WTC11 (cell line): ENCODE results near the gene GPATCH2. TPM values are rescaled to one million over a fixed set of nuclear protein-coding genes. Genes with fewer than 3 reads are reported as not detected.

Experiments used
- ATAC-seq: fragments of 200-7000 bp; cut with Tn5 transposase; 2 replicates; pipeline ENCODE4 v1.10.0; 2021; ENCODE audit warnings: mild to moderate bottlenecking, moderate library complexity
- CTCF ChIA-PET: fragments of 300-600 bp; sonication (Branson Sonifier 250); formaldehyde crosslinking; loops from one replicate; lab custom pipeline; 2021; ENCODE audit warnings: antibody characterized with exemption; lab: Charles Lee
- POLR2A ChIA-PET: fragments of 350-600 bp; sonication (Branson Sonifier 250); formaldehyde crosslinking; loops from one replicate; lab custom pipeline; 2021; ENCODE audit warnings: antibody characterized with exemption; lab: Charles Lee
- DNase-seq: peaks from one replicate; pipeline ENCODE4 v3.0.0; 2021; ENCODE audit warnings: low spot score
- H3K27ac Mint-ChIP-seq: 2 replicates; pipeline ENCODE4 v1.8.0; 2021; ENCODE audit warnings: mixed read lengths
- H3K27me3 Mint-ChIP-seq: 2 replicates; pipeline ENCODE4 v1.8.0; 2021; ENCODE audit warnings: low read depth, mild to moderate bottlenecking, moderate library complexity, mixed read lengths
- H3K36me3 Mint-ChIP-seq: 2 replicates; pipeline ENCODE4 v1.8.0; 2021; ENCODE audit warnings: mixed read lengths
- H3K4me1 Mint-ChIP-seq: 2 replicates; pipeline ENCODE4 v1.8.0; 2022; ENCODE audit warnings: mixed read lengths
- H3K4me3 Mint-ChIP-seq: 2 replicates; pipeline ENCODE4 v1.8.0; 2021; ENCODE audit warnings: mild to moderate bottlenecking, moderate library complexity, mixed read lengths
- H3K9me3 Mint-ChIP-seq: 2 replicates; pipeline ENCODE4 v1.8.0; 2021; ENCODE audit warnings: mixed read lengths
- ELF4 ChIP-seq: sonication (generic); formaldehyde crosslinking; IDR thresholded peaks from 2 replicates; pipeline ENCODE4 v1.8.1; 2022; ENCODE audit warnings: low read depth, mild to moderate bottlenecking, moderate library complexity, missing genetic modification reagents
- GTF2I ChIP-seq: fragments of 250-450 bp; sonication (Bioruptor Pico); conservative IDR thresholded peaks from 2 replicates; pipeline ENCODE4 v1.4.0; 2021; ENCODE audit warnings: mild to moderate bottlenecking
- MYBL2 ChIP-seq: sonication (generic); formaldehyde crosslinking; IDR thresholded peaks from 2 replicates; pipeline ENCODE4 v1.8.1; 2023; ENCODE audit warnings: mild to moderate bottlenecking, moderate library complexity, missing genetic modification reagents
- NFYB ChIP-seq: sonication (generic); formaldehyde crosslinking; conservative IDR thresholded peaks from 2 replicates; pipeline ENCODE4 v1.8.0; 2022; ENCODE audit warnings: low read depth, missing genetic modification reagents
- RORB ChIP-seq: fragments of 250-450 bp; sonication (Bioruptor Pico); IDR thresholded peaks from 2 replicates; pipeline ENCODE4 v1.9.0; 2021; ENCODE audit warnings: mild to moderate bottlenecking
- SOX15 ChIP-seq: fragments of 250-450 bp; sonication (Bioruptor Pico); IDR thresholded peaks from 2 replicates; pipeline ENCODE4 v1.9.0; 2021; ENCODE audit warnings: mild to moderate bottlenecking
- STAT6 ChIP-seq: sonication (generic); formaldehyde crosslinking; conservative IDR thresholded peaks from 2 replicates; pipeline ENCODE4 v1.8.1; 2023; ENCODE audit warnings: mild to moderate bottlenecking, low read depth, missing genetic modification reagents, moderate library complexity
- TP53 ChIP-seq: sonication (generic); formaldehyde crosslinking; IDR thresholded peaks from 2 replicates; pipeline ENCODE4 v1.8.1; 2023; ENCODE audit warnings: mild to moderate bottlenecking, missing genetic modification reagents
- USF1 ChIP-seq: sonication (generic); formaldehyde crosslinking; IDR thresholded peaks from 2 replicates; pipeline ENCODE4 v1.8.0; 2022; ENCODE audit warnings: mild to moderate bottlenecking, missing genetic modification reagents
- USF2 ChIP-seq: sonication (generic); formaldehyde crosslinking; IDR thresholded peaks from 2 replicates; pipeline ENCODE4 v1.8.1; 2023; ENCODE audit warnings: mild to moderate bottlenecking, missing genetic modification reagents, moderate library complexity
- ZBTB21 ChIP-seq: sonication (generic); formaldehyde crosslinking; IDR thresholded peaks from 2 replicates; pipeline ENCODE4 v1.8.1; 2023; ENCODE audit warnings: mild to moderate bottlenecking, missing genetic modification reagents, borderline replicate concordance
- ZNF396 ChIP-seq: fragments of 250-450 bp; sonication (Bioruptor Pico); IDR thresholded peaks from 2 replicates; pipeline ENCODE4 v1.8.0; 2021; ENCODE audit warnings: mild to moderate bottlenecking, moderate library complexity, borderline replicate concordance
- ZNF416 ChIP-seq: fragments of 250-450 bp; sonication (Bioruptor Pico); IDR thresholded peaks from 2 replicates; pipeline ENCODE4 v1.9.0; 2021; ENCODE audit warnings: mild to moderate bottlenecking, inconsistent platforms
- total RNA-seq: library from RNA; stranded (reverse); gene quantifications from 3 replicates; pipeline ENCODE4 v1.2.3, GENCODE V29; 2021
- TF ChIP-seq, protein P1 (sequence below): sonication (generic); formaldehyde crosslinking; IDR thresholded peaks from 2 replicates; pipeline ENCODE4 v1.8.0; 2022; ENCODE audit warnings: mild to moderate bottlenecking, missing genetic modification reagents
- TF ChIP-seq, protein P2 (sequence below): sonication (generic); formaldehyde crosslinking; IDR thresholded peaks from 2 replicates; pipeline ENCODE4 v1.8.0; 2022; ENCODE audit warnings: mild to moderate bottlenecking, missing genetic modification reagents
- TF ChIP-seq, protein P3 (sequence below): fragments of 250-450 bp; sonication (Bioruptor Pico); IDR thresholded peaks from 2 replicates; pipeline ENCODE4 v1.9.0; 2021; ENCODE audit warnings: mild to moderate bottlenecking
- TF ChIP-seq, protein P4 (sequence below): sonication (generic); formaldehyde crosslinking; IDR thresholded peaks from 2 replicates; pipeline ENCODE4 v1.8.1; 2023; ENCODE audit warnings: mild to moderate bottlenecking, moderate library complexity, missing genetic modification reagents

GPATCH2 gene
- total RNA-seq, 1 experiment from 2014 or later, result 11.5 TPM

DNA sequence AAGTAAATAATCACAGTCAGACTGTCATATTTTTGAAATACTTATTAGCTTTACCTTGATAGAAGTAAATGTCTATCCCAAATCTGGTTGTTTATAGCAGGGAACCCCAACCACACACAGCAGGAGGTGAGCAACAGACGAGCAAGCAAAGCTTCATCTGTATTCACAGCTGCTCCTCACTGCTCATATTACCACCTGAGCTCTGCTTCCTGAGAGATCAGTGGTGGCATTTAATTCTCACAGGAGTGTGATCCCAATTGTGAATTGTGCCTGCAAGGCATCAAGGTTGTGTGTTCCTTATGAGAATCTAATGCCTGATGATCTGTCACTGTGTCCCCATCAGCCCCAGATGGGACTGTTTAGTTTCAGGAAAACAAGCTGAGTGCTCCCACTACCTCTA, 104.3 kb downstream of the GPATCH2 start:
- no peak for DNase-seq
- ChIA-PET CTCF (no interaction called here), POLR2A (no interaction called here)
- ATAC-seq, result no peak
- no peak for TF ChIP-seq ELF4 (CRISPR knock-in tag)
- no peak for TF ChIP-seq GTF2I (CRISPR knock-in tag)
- TF ChIP-seq, protein P1, sequence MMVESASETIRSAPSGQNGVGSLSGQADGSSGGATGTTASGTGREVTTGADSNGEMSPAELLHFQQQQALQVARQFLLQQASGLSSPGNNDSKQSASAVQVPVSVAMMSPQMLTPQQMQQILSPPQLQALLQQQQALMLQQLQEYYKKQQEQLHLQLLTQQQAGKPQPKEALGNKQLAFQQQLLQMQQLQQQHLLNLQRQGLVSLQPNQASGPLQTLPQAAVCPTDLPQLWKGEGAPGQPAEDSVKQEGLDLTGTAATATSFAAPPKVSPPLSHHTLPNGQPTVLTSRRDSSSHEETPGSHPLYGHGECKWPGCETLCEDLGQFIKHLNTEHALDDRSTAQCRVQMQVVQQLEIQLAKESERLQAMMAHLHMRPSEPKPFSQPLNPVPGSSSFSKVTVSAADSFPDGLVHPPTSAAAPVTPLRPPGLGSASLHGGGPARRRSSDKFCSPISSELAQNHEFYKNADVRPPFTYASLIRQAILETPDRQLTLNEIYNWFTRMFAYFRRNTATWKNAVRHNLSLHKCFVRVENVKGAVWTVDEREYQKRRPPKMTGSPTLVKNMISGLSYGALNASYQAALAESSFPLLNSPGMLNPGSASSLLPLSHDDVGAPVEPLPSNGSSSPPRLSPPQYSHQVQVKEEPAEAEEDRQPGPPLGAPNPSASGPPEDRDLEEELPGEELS (CRISPR knock-in tag), result no peak
- H3K4me1 Mint-ChIP-seq, result no peaks in the 10 kb centered on the region
- H3K36me3 Mint-ChIP-seq, result peaks cover 19% of the 10 kb centered on the region
- H3K27ac Mint-ChIP-seq, result no peak overlapping the region
- H3K4me3 Mint-ChIP-seq, result no peak overlapping the region
- no peaks in the 10 kb centered on the region for H3K27me3 Mint-ChIP-seq
- peaks cover 40% of the 10 kb centered on the region for H3K9me3 Mint-ChIP-seq

- peaks cover 19% of the 10 kb centered on the region for H3K36me3 Mint-ChIP-seq
- ATAC-seq, result no peak
- POLR2A ChIA-PET, result no interaction called here
- no peak for TF ChIP-seq RORB (CRISPR knock-in tag)
- TF ChIP-seq, protein P2, sequence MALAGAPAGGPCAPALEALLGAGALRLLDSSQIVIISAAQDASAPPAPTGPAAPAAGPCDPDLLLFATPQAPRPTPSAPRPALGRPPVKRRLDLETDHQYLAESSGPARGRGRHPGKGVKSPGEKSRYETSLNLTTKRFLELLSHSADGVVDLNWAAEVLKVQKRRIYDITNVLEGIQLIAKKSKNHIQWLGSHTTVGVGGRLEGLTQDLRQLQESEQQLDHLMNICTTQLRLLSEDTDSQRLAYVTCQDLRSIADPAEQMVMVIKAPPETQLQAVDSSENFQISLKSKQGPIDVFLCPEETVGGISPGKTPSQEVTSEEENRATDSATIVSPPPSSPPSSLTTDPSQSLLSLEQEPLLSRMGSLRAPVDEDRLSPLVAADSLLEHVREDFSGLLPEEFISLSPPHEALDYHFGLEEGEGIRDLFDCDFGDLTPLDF (CRISPR knock-in tag), result no peak
- no peak for TF ChIP-seq ZBTB21 (CRISPR knock-in tag)
- TF ChIP-seq, all 79 proteins: peak for 0
- CTCF ChIA-PET, result no interaction called here
- Mint-ChIP-seq H3K27ac (no peak overlapping the region), H3K27me3 (no peaks in the 10 kb centered on the region), H3K4me1 (no peaks in the 10 kb centered on the region), H3K9me3 (peaks cover 40% of the 10 kb centered on the region), H3K4me3 (no peak overlapping the region)
- DNase-seq, result no peak
Observed at GRCh38 chr1:217525773-217526490, 105.0 kb downstream of the GPATCH2 start.

DNA sequence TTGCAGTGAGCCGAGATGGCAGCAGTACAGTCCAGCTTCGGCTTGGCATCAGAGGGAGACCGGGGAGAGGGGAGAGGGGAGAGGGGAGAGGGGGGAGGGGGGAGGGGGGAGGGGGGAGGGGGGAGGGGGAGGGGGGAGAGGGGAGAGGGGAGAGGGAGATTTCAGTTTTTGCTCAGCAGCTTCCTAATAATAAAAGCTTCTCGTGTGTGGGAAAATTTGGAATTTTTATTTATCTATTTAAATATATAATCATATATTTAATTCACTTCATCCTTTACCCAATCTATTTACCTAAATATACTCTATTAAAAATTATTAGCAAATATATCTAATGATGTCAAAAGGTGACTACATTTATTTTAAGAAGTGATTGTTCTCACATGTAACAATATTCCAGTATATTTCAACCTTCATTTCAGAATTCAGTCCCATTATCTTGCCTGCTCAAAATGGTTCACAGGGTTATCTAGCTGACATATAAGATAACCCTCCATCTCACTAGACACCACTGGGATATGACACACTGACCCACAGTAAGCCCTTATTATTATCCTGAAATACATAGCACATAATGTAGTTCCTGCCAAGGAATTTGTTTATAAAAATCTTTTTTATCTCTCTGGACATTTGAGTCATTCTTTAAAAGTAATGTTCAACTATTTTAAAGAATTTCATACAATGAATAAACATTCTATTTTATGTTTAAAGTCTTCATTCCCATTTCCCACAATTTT, 105.9 kb downstream of the GPATCH2 start:
- ATAC-seq (no peak), DNase-seq (no peak)
- Mint-ChIP-seq H3K4me3 (no peak overlapping the region), H3K9me3 (peaks cover 36% of the 10 kb centered on the region), H3K4me1 (no peaks in the 10 kb centered on the region), H3K27me3 (no peaks in the 10 kb centered on the region), H3K27ac (no peak overlapping the region), H3K36me3 (peaks cover 19% of the 10 kb centered on the region)
- ChIA-PET CTCF (no interaction called here), POLR2A (no interaction called here)
- TF ChIP-seq USF2 (CRISPR knock-in tag), result no peak
- no peak for TF ChIP-seq SOX15 (CRISPR knock-in tag)
- no peak for TF ChIP-seq ZNF396
- TF ChIP-seq STAT6 (CRISPR knock-in tag), result no peak
- TF ChIP-seq MYBL2 (CRISPR knock-in tag), result no peak
- no peak for TF ChIP-seq USF1 (CRISPR knock-in tag)
- TF ChIP-seq, protein P3, sequence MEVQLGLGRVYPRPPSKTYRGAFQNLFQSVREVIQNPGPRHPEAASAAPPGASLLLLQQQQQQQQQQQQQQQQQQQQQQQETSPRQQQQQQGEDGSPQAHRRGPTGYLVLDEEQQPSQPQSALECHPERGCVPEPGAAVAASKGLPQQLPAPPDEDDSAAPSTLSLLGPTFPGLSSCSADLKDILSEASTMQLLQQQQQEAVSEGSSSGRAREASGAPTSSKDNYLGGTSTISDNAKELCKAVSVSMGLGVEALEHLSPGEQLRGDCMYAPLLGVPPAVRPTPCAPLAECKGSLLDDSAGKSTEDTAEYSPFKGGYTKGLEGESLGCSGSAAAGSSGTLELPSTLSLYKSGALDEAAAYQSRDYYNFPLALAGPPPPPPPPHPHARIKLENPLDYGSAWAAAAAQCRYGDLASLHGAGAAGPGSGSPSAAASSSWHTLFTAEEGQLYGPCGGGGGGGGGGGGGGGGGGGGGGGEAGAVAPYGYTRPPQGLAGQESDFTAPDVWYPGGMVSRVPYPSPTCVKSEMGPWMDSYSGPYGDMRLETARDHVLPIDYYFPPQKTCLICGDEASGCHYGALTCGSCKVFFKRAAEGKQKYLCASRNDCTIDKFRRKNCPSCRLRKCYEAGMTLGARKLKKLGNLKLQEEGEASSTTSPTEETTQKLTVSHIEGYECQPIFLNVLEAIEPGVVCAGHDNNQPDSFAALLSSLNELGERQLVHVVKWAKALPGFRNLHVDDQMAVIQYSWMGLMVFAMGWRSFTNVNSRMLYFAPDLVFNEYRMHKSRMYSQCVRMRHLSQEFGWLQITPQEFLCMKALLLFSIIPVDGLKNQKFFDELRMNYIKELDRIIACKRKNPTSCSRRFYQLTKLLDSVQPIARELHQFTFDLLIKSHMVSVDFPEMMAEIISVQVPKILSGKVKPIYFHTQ (CRISPR knock-in tag), result no peak
- TF ChIP-seq ZNF416, result no peak
- no peak for TF ChIP-seq NFYB (CRISPR knock-in tag)
- TF ChIP-seq, protein P4, sequence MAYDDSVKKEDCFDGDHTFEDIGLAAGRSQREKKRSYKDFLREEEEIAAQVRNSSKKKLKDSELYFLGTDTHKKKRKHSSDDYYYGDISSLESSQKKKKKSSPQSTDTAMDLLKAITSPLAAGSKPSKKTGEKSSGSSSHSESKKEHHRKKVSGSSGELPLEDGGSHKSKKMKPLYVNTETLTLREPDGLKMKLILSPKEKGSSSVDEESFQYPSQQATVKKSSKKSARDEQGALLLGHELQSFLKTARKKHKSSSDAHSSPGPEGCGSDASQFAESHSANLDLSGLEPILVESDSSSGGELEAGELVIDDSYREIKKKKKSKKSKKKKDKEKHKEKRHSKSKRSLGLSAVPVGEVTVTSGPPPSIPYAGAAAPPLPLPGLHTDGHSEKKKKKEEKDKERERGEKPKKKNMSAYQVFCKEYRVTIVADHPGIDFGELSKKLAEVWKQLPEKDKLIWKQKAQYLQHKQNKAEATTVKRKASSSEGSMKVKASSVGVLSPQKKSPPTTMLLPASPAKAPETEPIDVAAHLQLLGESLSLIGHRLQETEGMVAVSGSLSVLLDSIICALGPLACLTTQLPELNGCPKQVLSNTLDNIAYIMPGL (CRISPR knock-in tag), result no peak
- no peak for TF ChIP-seq TP53 (CRISPR knock-in tag)
